H9 (cell line): Measurements from ENCODE around the gene PARP9. TPM values are rescaled to one million over a fixed set of nuclear protein-coding genes. Genes with fewer than 3 reads are reported as not detected.

Experiments used
- DNase-seq: peaks from one replicate; pipeline ENCODE4 v3.0.0-alpha.2; 2017
- H2AFZ ChIP-seq: one replicate; pipeline ENCODE4 v1.6.1; 2013; ENCODE audit warnings: mild to moderate bottlenecking, low read length, control low read depth, moderate library complexity
- H2AK5ac ChIP-seq: 2 replicates; pipeline ENCODE4 v1.6.1; 2013; ENCODE audit warnings: low read length, control low read depth, mixed read lengths; ENCODE audit not compliant: insufficient read length
- H2BK120ac ChIP-seq: one replicate; pipeline ENCODE4 v1.6.1; 2013; ENCODE audit warnings: low read depth, mild to moderate bottlenecking, low read length, control low read depth, inconsistent platforms; ENCODE audit not compliant: poor library complexity, severe bottlenecking
- H2BK12ac ChIP-seq: 2 replicates; pipeline ENCODE4 v1.6.1; 2013; ENCODE audit warnings: low read length, control low read depth, mixed read lengths, low read depth; ENCODE audit not compliant: insufficient read length
- H2BK15ac ChIP-seq: 2 replicates; pipeline ENCODE4 v1.6.1; 2013; ENCODE audit warnings: low read depth, low read length, control low read depth
- H2BK20ac ChIP-seq: one replicate; pipeline ENCODE4 v1.6.1; 2013; ENCODE audit warnings: low read depth, mild to moderate bottlenecking, low read length, control low read depth, inconsistent platforms; ENCODE audit not compliant: poor library complexity, severe bottlenecking
- H2BK5ac ChIP-seq: 2 replicates; pipeline ENCODE4 v1.6.1; 2013; ENCODE audit warnings: low read length, control low read depth, mixed read lengths; ENCODE audit not compliant: insufficient read length
- H3K14ac ChIP-seq: 2 replicates; pipeline ENCODE4 v1.6.1; 2013; ENCODE audit warnings: low read length, control low read depth; ENCODE audit not compliant: insufficient read depth
- H3K18ac ChIP-seq: 2 replicates; pipeline ENCODE4 v1.6.1; 2013; ENCODE audit warnings: low read depth, mild to moderate bottlenecking, mixed read lengths, low read length, control low read depth; ENCODE audit not compliant: insufficient read length
- H3K23ac ChIP-seq: 2 replicates; pipeline ENCODE4 v1.6.1; 2013; ENCODE audit warnings: low read length, control low read depth, mixed read lengths, low read depth; ENCODE audit not compliant: insufficient read length
- H3K23me2 ChIP-seq: 2 replicates; pipeline ENCODE4 v1.6.1; 2013; ENCODE audit warnings: low read depth, mild to moderate bottlenecking, mixed read lengths, low read length, control low read depth; ENCODE audit not compliant: insufficient read length, poor library complexity, severe bottlenecking
- H3K27ac ChIP-seq: 2 replicates; pipeline ENCODE4 v1.5.1; 2013; ENCODE audit warnings: low read length, control low read depth, mixed read lengths, low read depth; ENCODE audit not compliant: insufficient read length
- H3K27me3 ChIP-seq: 2 replicates; pipeline ENCODE4 v1.6.1; 2013; ENCODE audit warnings: low read length, control low read depth, inconsistent platforms; ENCODE audit not compliant: insufficient read depth
- H3K4ac ChIP-seq: 2 replicates; pipeline ENCODE4 v1.6.1; 2013; ENCODE audit warnings: low read depth, mild to moderate bottlenecking, control low read depth, inconsistent platforms, low read length, moderate library complexity
- H3K4me1 ChIP-seq: 2 replicates; pipeline ENCODE4 v1.6.1; 2013; ENCODE audit warnings: low read length, control low read depth, inconsistent platforms; ENCODE audit not compliant: insufficient read depth
- H3K4me2 ChIP-seq: 2 replicates; pipeline ENCODE4 v1.6.1; 2013; ENCODE audit warnings: low read length, control low read depth, mixed read lengths; ENCODE audit not compliant: insufficient read length, insufficient read depth
- H3K56ac ChIP-seq: 2 replicates; pipeline ENCODE4 v1.6.1; 2013; ENCODE audit warnings: low read depth, mild to moderate bottlenecking, mixed read lengths, low read length, control low read depth; ENCODE audit not compliant: insufficient read length
- H3K79me1 ChIP-seq: 2 replicates; pipeline ENCODE4 v1.6.1; 2013; ENCODE audit warnings: low read depth, mild to moderate bottlenecking, moderate library complexity, low read length, control low read depth, inconsistent platforms; ENCODE audit not compliant: insufficient read depth, poor library complexity, severe bottlenecking
- H3K79me2 ChIP-seq: 2 replicates; pipeline ENCODE4 v1.6.1; 2013; ENCODE audit warnings: low read length, control low read depth, inconsistent platforms; ENCODE audit not compliant: insufficient read depth
- H3K9ac ChIP-seq: 2 replicates; pipeline ENCODE4 v1.6.1; 2013; ENCODE audit warnings: low read length, control low read depth, mixed read lengths; ENCODE audit not compliant: insufficient read length; ENCODE audit errors: extremely low read depth
- H3K9me3 ChIP-seq: one replicate; pipeline ENCODE4 v1.6.1; 2013; ENCODE audit warnings: low read depth, low read length, inconsistent platforms; ENCODE audit not compliant: control insufficient read depth
- H3T11ph ChIP-seq: one replicate; pipeline ENCODE4 v1.6.1; 2013; ENCODE audit warnings: mild to moderate bottlenecking, low read length, control low read depth, inconsistent platforms
- H4K20me1 ChIP-seq: one replicate; pipeline ENCODE4 v1.6.1; 2013; ENCODE audit not compliant: control insufficient read depth, insufficient read length, insufficient read depth
- H4K5ac ChIP-seq: 2 replicates; pipeline ENCODE4 v1.6.1; 2013; ENCODE audit warnings: low read depth, mild to moderate bottlenecking, mixed read lengths, low read length, control low read depth; ENCODE audit not compliant: insufficient read length
- H4K8ac ChIP-seq: replicated peaks from 2 replicates; pipeline ENCODE4 v1.6.1; 2013; ENCODE audit warnings: low read length, control low read depth, mixed read lengths, low read depth; ENCODE audit not compliant: insufficient read length
- H4K91ac ChIP-seq: 2 replicates; pipeline ENCODE4 v1.6.1; 2013; ENCODE audit warnings: low read depth, mild to moderate bottlenecking, moderate library complexity, mixed read lengths, low read length, control low read depth; ENCODE audit not compliant: insufficient read length
- H3K27ac Mint-ChIP-seq, 3 experiments: 2 replicates in 2 of 3; 3 replicates in 1 of 3; pipeline ENCODE4 v1.8.0; 2020 to 2021; ENCODE audit warnings: mixed read lengths in 3 of 3, mild to moderate bottlenecking in 1 of 3, moderate library complexity in 1 of 3
- H3K27me3 Mint-ChIP-seq: 2 replicates; pipeline ENCODE4 v1.8.0; 2021; ENCODE audit warnings: low read depth, mild to moderate bottlenecking, moderate library complexity, mixed read lengths
- H3K36me3 Mint-ChIP-seq, 3 experiments: 2 replicates in 2 of 3; 3 replicates in 1 of 3; pipeline ENCODE4 v1.8.0; 2020 to 2021; ENCODE audit warnings: low read depth in 3 of 3, mixed read lengths in 3 of 3; ENCODE audit not compliant: insufficient read depth in 1 of 3
- H3K4me1 Mint-ChIP-seq, 2 experiments: 2 replicates each; pipeline ENCODE4 v1.8.0; 2020; ENCODE audit warnings: mixed read lengths in 2 of 2
- H3K4me3 Mint-ChIP-seq, 2 experiments: 2 replicates in 1 of 2; 3 replicates in 1 of 2; pipeline ENCODE4 v1.8.0; 2020 to 2021; ENCODE audit warnings: mild to moderate bottlenecking in 2 of 2, mixed read lengths in 2 of 2, moderate library complexity in 1 of 2
- H3K9me3 Mint-ChIP-seq, 2 experiments: 2 replicates in 1 of 2; 3 replicates in 1 of 2; pipeline ENCODE4 v1.8.0; 2020; ENCODE audit warnings: mild to moderate bottlenecking in 2 of 2, mixed read lengths in 2 of 2, moderate library complexity in 1 of 2
- WGBS: extraction: QIAGEN DNeasy Blood & Tissue Kit; methylation state at CpG from one replicate; pipeline ENCODE4 v1.1.7; 2013; ENCODE audit warnings: missing lambda C conversion rate, low lambda C conversion rate, mixed read lengths; ENCODE audit not compliant: insufficient read length; ENCODE audit errors: extremely low coverage; 5-methylcytosine and 5-hydroxymethylcytosine counted together
- total RNA-seq: library from RNA; stranded (reverse); gene quantifications from 2 replicates; pipeline ENCODE4 v1.2.1, GENCODE V29; 2021
- TF ChIP-seq, protein P1 (sequence below): fragments of 200-600 bp; sonication (generic); conservative IDR thresholded peaks from 3 replicates; pipeline ENCODE4 v1.8.0; 2021; ENCODE audit warnings: antibody characterized with exemption, mild to moderate bottlenecking

Gene PARP9
- total RNA-seq, 1 experiment from 2014 or later: 3.4 TPM

DNA sequence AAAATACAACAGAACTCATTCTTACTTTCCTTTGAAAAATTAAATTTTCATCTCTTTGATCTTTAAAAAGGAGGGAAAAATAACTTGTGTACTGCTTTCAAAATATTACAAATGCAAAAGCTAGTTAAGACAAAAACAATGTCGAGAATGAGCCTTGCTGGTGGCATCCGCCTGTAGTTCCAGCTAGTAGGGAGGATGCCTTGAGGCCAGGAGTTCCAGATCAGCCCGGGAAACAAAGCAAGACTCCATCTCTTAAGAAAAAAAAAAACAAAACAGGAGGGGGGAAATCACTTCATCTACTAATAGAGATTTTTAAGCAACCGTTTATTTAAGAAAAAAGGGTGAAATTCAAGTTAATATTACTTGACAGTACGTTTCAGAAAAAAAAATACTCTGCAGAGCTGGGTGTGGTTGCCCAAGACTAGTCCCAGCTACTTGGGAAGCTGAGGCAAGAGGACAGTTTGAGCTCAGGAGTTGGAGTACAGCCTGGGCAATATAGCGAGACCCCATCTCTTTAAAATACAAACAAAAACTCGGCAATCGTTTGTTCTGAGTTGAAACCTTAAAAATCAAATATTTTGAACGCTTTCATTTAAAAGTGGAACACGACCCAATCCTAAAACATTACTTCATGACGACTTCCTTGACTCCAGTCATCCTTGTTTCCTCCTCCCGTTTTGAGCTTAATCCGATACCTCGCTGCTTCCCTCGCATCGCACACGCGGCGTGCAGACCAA lies 50.5 kb downstream of the PARP9 start:
- Histone ChIP-seq H3K9me3 (no peaks in the 10 kb centered on the region), H3T11ph (no peak overlapping the region), H2AK5ac (no peak overlapping the region), H3K14ac (no peak overlapping the region), H3K23me2 (peaks cover 11% of the 10 kb centered on the region), H3K27me3 (no peaks in the 10 kb centered on the region), H3K18ac (peak overlapping the region; percentile 79), H4K5ac (no peak overlapping the region), H3K27ac (no peak overlapping the region), H3K4me1 (no peaks in the 10 kb centered on the region; the same call in 1 of the 2 replicates), H4K8ac (no peak overlapping the region), H3K56ac (no peak overlapping the region), H3K4ac (no peak overlapping the region), H3K9ac (peak overlapping the region; percentile 83), H2AFZ (no peak overlapping the region), H2BK12ac (peak overlapping the region; percentile 62), H2BK15ac (no peak overlapping the region), H3K79me1 (peaks cover 3% of the 10 kb centered on the region), H2BK120ac (peak overlapping the region; percentile 90), H3K23ac (peak overlapping the region; percentile 83), H2BK20ac (no peak overlapping the region), H3K4me2 (peak overlapping the region; percentile 99), H2BK5ac (no peak overlapping the region), H3K79me2 (peaks cover 22% of the 10 kb centered on the region; the same call in 1 of the 2 replicates), H4K20me1 (no peaks in the 10 kb centered on the region), H4K91ac (no peak overlapping the region)
- Mint-ChIP-seq H3K4me3 (peak overlapping the region; percentile 80 to 92), H3K4me1 (peaks cover 44% of the 10 kb centered on the region in 2 experiments), H3K27me3 (no peaks in the 10 kb centered on the region; the same call in 1 of the 2 replicates), H3K36me3 (no peaks in the 10 kb centered on the region), H3K9me3 (peaks cover 0 to 3% of the 10 kb centered on the region in 2 experiments; a peak in 2 of 5 replicates), H3K27ac (peak overlapping the region; percentile 2 to 93 (median 64); a peak in 4 of 7 replicates)
- no CpG with 5 or more reads among the region's 19 CpGs for WGBS
- TF ChIP-seq, protein P1, sequence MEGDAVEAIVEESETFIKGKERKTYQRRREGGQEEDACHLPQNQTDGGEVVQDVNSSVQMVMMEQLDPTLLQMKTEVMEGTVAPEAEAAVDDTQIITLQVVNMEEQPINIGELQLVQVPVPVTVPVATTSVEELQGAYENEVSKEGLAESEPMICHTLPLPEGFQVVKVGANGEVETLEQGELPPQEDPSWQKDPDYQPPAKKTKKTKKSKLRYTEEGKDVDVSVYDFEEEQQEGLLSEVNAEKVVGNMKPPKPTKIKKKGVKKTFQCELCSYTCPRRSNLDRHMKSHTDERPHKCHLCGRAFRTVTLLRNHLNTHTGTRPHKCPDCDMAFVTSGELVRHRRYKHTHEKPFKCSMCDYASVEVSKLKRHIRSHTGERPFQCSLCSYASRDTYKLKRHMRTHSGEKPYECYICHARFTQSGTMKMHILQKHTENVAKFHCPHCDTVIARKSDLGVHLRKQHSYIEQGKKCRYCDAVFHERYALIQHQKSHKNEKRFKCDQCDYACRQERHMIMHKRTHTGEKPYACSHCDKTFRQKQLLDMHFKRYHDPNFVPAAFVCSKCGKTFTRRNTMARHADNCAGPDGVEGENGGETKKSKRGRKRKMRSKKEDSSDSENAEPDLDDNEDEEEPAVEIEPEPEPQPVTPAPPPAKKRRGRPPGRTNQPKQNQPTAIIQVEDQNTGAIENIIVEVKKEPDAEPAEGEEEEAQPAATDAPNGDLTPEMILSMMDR: no peak
- no peak for DNase-seq
